WTC11 (cell line): ENCODE results near the gene HFE. TPM values are rescaled to one million over a fixed set of nuclear protein-coding genes. Genes with fewer than 3 reads are reported as not detected.

ENCODE experiments used
- ATAC-seq: fragments of 200-7000 bp; cut with Tn5 transposase; 2 replicates; pipeline ENCODE4 v1.10.0; 2021; ENCODE audit warnings: mild to moderate bottlenecking, moderate library complexity
- CTCF ChIA-PET: fragments of 300-600 bp; sonication (Branson Sonifier 250); formaldehyde crosslinking; loops from one replicate; lab custom pipeline; 2021; ENCODE audit warnings: antibody characterized with exemption; lab: Charles Lee
- POLR2A ChIA-PET: fragments of 350-600 bp; sonication (Branson Sonifier 250); formaldehyde crosslinking; loops from one replicate; lab custom pipeline; 2021; ENCODE audit warnings: antibody characterized with exemption; lab: Charles Lee
- DNase-seq: peaks from one replicate; pipeline ENCODE4 v3.0.0; 2021; ENCODE audit warnings: low spot score
- H3K27ac Mint-ChIP-seq: 2 replicates; pipeline ENCODE4 v1.8.0; 2021; ENCODE audit warnings: mixed read lengths
- H3K27me3 Mint-ChIP-seq: 2 replicates; pipeline ENCODE4 v1.8.0; 2021; ENCODE audit warnings: low read depth, mild to moderate bottlenecking, moderate library complexity, mixed read lengths
- H3K36me3 Mint-ChIP-seq: 2 replicates; pipeline ENCODE4 v1.8.0; 2021; ENCODE audit warnings: mixed read lengths
- H3K4me1 Mint-ChIP-seq: 2 replicates; pipeline ENCODE4 v1.8.0; 2022; ENCODE audit warnings: mixed read lengths
- H3K4me3 Mint-ChIP-seq: 2 replicates; pipeline ENCODE4 v1.8.0; 2021; ENCODE audit warnings: mild to moderate bottlenecking, moderate library complexity, mixed read lengths
- H3K9me3 Mint-ChIP-seq: 2 replicates; pipeline ENCODE4 v1.8.0; 2021; ENCODE audit warnings: mixed read lengths
- ATF6 ChIP-seq: sonication (generic); formaldehyde crosslinking; IDR thresholded peaks from 2 replicates; pipeline ENCODE4 v1.8.1; 2023; ENCODE audit warnings: mild to moderate bottlenecking, missing genetic modification reagents
- CDX4 ChIP-seq: fragments of 250-450 bp; sonication (Bioruptor Pico); IDR thresholded peaks from 2 replicates; pipeline ENCODE4 v1.9.0; 2021; ENCODE audit warnings: moderate library complexity, mild to moderate bottlenecking, inconsistent platforms, borderline replicate concordance
- CREB1 ChIP-seq: sonication (generic); formaldehyde crosslinking; IDR thresholded peaks from 2 replicates; pipeline ENCODE4 v1.8.0; 2023; ENCODE audit warnings: mild to moderate bottlenecking, missing genetic modification reagents
- EMX1 ChIP-seq: fragments of 250-450 bp; sonication (Bioruptor Pico); IDR thresholded peaks from 2 replicates; pipeline ENCODE4 v1.8.0; 2021; ENCODE audit warnings: mild to moderate bottlenecking
- ERG ChIP-seq: fragments of 250-450 bp; sonication (Bioruptor Pico); IDR thresholded peaks from 2 replicates; pipeline ENCODE4 v1.8.0; 2021; ENCODE audit warnings: mild to moderate bottlenecking
- ESRRA ChIP-seq: sonication (generic); formaldehyde crosslinking; IDR thresholded peaks from 2 replicates; pipeline ENCODE4 v1.8.1; 2022; ENCODE audit warnings: mild to moderate bottlenecking, missing genetic modification reagents, borderline replicate concordance
- GABPB1 ChIP-seq: sonication (generic); formaldehyde crosslinking; IDR thresholded peaks from 2 replicates; pipeline ENCODE4 v1.8.1; 2023; ENCODE audit warnings: mild to moderate bottlenecking, missing genetic modification reagents
- GRHL2 ChIP-seq: fragments of 250-450 bp; sonication (Bioruptor Pico); IDR thresholded peaks from 2 replicates; pipeline ENCODE4 v1.8.0; 2022; ENCODE audit warnings: mild to moderate bottlenecking, moderate library complexity; ENCODE audit not compliant: insufficient replicate concordance, severe bottlenecking
- HMGA2 ChIP-seq: fragments of 250-450 bp; sonication (Bioruptor Pico); IDR thresholded peaks from 2 replicates; pipeline ENCODE4 v1.4.0; 2021; ENCODE audit warnings: mild to moderate bottlenecking, moderate library complexity
- KAT7 ChIP-seq: sonication (generic); formaldehyde crosslinking; IDR thresholded peaks from 2 replicates; pipeline ENCODE4 v1.8.1; 2023; ENCODE audit warnings: missing genetic modification reagents, mild to moderate bottlenecking, borderline replicate concordance
- MXD4 ChIP-seq: fragments of 250-450 bp; sonication (Bioruptor Pico); IDR thresholded peaks from 2 replicates; pipeline ENCODE4 v1.8.0; 2021; ENCODE audit warnings: mild to moderate bottlenecking, moderate library complexity, borderline replicate concordance
- MYBL2 ChIP-seq: sonication (generic); formaldehyde crosslinking; IDR thresholded peaks from 2 replicates; pipeline ENCODE4 v1.8.1; 2023; ENCODE audit warnings: mild to moderate bottlenecking, moderate library complexity, missing genetic modification reagents
- NFATC4 ChIP-seq: fragments of 250-450 bp; sonication (Bioruptor Pico); IDR thresholded peaks from 2 replicates; pipeline ENCODE4 v1.9.0; 2021; ENCODE audit warnings: mild to moderate bottlenecking
- NFYB ChIP-seq: sonication (generic); formaldehyde crosslinking; conservative IDR thresholded peaks from 2 replicates; pipeline ENCODE4 v1.8.0; 2022; ENCODE audit warnings: low read depth, missing genetic modification reagents
- NR3C1 ChIP-seq: sonication (generic); formaldehyde crosslinking; conservative IDR thresholded peaks from 2 replicates; pipeline ENCODE4 v1.8.1; 2023; ENCODE audit warnings: low read depth, mild to moderate bottlenecking, missing genetic modification reagents
- PRDM15 ChIP-seq: sonication (generic); formaldehyde crosslinking; IDR thresholded peaks from 2 replicates; pipeline ENCODE4 v1.8.0; 2022; ENCODE audit warnings: missing genetic modification reagents
- PREB ChIP-seq: sonication (generic); formaldehyde crosslinking; IDR thresholded peaks from 2 replicates; pipeline ENCODE4 v1.8.1; 2022; ENCODE audit warnings: mild to moderate bottlenecking, missing genetic modification reagents, moderate library complexity, borderline replicate concordance
- SMAD3 ChIP-seq: sonication (generic); formaldehyde crosslinking; IDR thresholded peaks from 2 replicates; pipeline ENCODE4 v1.8.0; 2022; ENCODE audit warnings: missing genetic modification reagents, mild to moderate bottlenecking, borderline replicate concordance
- SOX15 ChIP-seq: fragments of 250-450 bp; sonication (Bioruptor Pico); IDR thresholded peaks from 2 replicates; pipeline ENCODE4 v1.9.0; 2021; ENCODE audit warnings: mild to moderate bottlenecking
- ZNF219 ChIP-seq: sonication (generic); formaldehyde crosslinking; IDR thresholded peaks from 2 replicates; pipeline ENCODE4 v1.8.0; 2023; ENCODE audit warnings: missing genetic modification reagents, mild to moderate bottlenecking, borderline replicate concordance
- ZNF317 ChIP-seq: sonication (generic); formaldehyde crosslinking; IDR thresholded peaks from 2 replicates; pipeline ENCODE4 v1.8.1; 2023; ENCODE audit warnings: low read depth, mild to moderate bottlenecking, moderate library complexity, missing genetic modification reagents, borderline replicate concordance
- ZNF416 ChIP-seq: fragments of 250-450 bp; sonication (Bioruptor Pico); IDR thresholded peaks from 2 replicates; pipeline ENCODE4 v1.9.0; 2021; ENCODE audit warnings: mild to moderate bottlenecking, inconsistent platforms
- ZNF512 ChIP-seq: sonication (generic); formaldehyde crosslinking; IDR thresholded peaks from 2 replicates; pipeline ENCODE4 v1.8.1; 2022; ENCODE audit warnings: missing genetic modification reagents, borderline replicate concordance
- ZNF671 ChIP-seq: fragments of 250-450 bp; sonication (Bioruptor Pico); IDR thresholded peaks from 2 replicates; pipeline ENCODE4 v1.8.0; 2021; ENCODE audit warnings: mild to moderate bottlenecking
- total RNA-seq: library from RNA; stranded (reverse); gene quantifications from 3 replicates; pipeline ENCODE4 v1.2.3, GENCODE V29; 2021

The HFE gene
- total RNA-seq, 1 experiment from 2014 or later: 1.9 TPM

- H3K27me3 Mint-ChIP-seq: no peaks in the 10 kb centered on the region
- ChIA-PET CTCF (interaction anchor here (1.9 to 2.8 kb wide), 2 partner anchors 19 to 78 kb away, joined by 7 to 10 read pairs; a partner anchor contains a TSS), POLR2A (interaction anchor here (0.6 to 8.5 kb wide), 29 partner anchors 15 to 1042 kb away, joined by 3 to 225 read pairs (median 7); a partner anchor contains a TSS)
- peak; percentile 23 for ATAC-seq
- peaks cover 23% of the 10 kb centered on the region for H3K36me3 Mint-ChIP-seq
- peak overlapping the region; percentile 84 for H3K4me3 Mint-ChIP-seq
- H3K9me3 Mint-ChIP-seq: peaks cover 30% of the 10 kb centered on the region
- DNase-seq: no peak
- peak overlapping the region; percentile 98 for H3K27ac Mint-ChIP-seq
- TF ChIP-seq ESRRA (no peak), GABPB1 (CRISPR knock-in tag) (peak; percentile 13; the same call in 1 of the 2 replicates), EMX1 (0 out of 2 replicates have a peak, but pooled peaks have one; percentile 3), ZNF671 (CRISPR knock-in tag) (peak; percentile 16; the same call in 1 of the 2 replicates), NFATC4 (CRISPR knock-in tag) (peak; percentile 90), NFYB (CRISPR knock-in tag) (0 out of 2 replicates have a peak, but pooled peaks have one; percentile 1), ZNF219 (CRISPR knock-in tag) (no peak), ERG (CRISPR knock-in tag) (peak; percentile 75; the same call in 1 of the 2 replicates), ZNF416 (0 out of 2 replicates have a peak, but pooled peaks have one; percentile 26), NR3C1 (CRISPR knock-in tag) (no peak), CREB1 (CRISPR knock-in tag) (no peak), SMAD3 (no peak)
- TF ChIP-seq, all 79 proteins: peak for 7
- H3K4me1 Mint-ChIP-seq: peaks cover 23% of the 10 kb centered on the region
Measured at GRCh38 chr6:26104457-26105108, 17.4 kb downstream of the HFE start.

- POLR2A ChIA-PET: interaction anchor here (0.7 to 8.5 kb wide), 20 partner anchors 20 to 1042 kb away, joined by 3 to 225 read pairs (median 11); a partner anchor contains a TSS
Measured at GRCh38 chr6:26105109-26105730, 18.0 kb downstream of the HFE start.

More at GRCh38 chr6:26105109-26105730, 18.0 kb downstream of the HFE start:
- Mint-ChIP-seq H3K9me3 (peaks cover 30% of the 10 kb centered on the region), H3K36me3 (peaks cover 23% of the 10 kb centered on the region), H3K27ac (no peak overlapping the region), H3K4me1 (peaks cover 23% of the 10 kb centered on the region), H3K27me3 (no peaks in the 10 kb centered on the region), H3K4me3 (0 out of 2 replicates have a peak overlapping the region, but pooled peaks have one; percentile 10)
- ATAC-seq (no peak), DNase-seq (no peak)
- CTCF ChIA-PET: interaction anchor here (1.9 to 2.8 kb wide), 2 partner anchors 19 to 79 kb away, joined by 7 to 10 read pairs; a partner anchor contains a TSS
- TF ChIP-seq KAT7 (CRISPR knock-in tag): no peak
- no peak for TF ChIP-seq ZNF512 (CRISPR knock-in tag)
- TF ChIP-seq CDX4: no peak
- TF ChIP-seq PREB (CRISPR knock-in tag): no peak
- TF ChIP-seq MYBL2: no peak
- TF ChIP-seq MXD4 (CRISPR knock-in tag): no peak
- TF ChIP-seq PRDM15: no peak
- no peak for TF ChIP-seq HMGA2 (CRISPR knock-in tag)
- TF ChIP-seq ATF6: no peak
- no peak for TF ChIP-seq SOX15 (CRISPR knock-in tag)
- no peak for TF ChIP-seq GRHL2 (CRISPR knock-in tag)
- TF ChIP-seq ZNF317: no peak
